ENCODE data around the gene FYTTD1.

DNA sequence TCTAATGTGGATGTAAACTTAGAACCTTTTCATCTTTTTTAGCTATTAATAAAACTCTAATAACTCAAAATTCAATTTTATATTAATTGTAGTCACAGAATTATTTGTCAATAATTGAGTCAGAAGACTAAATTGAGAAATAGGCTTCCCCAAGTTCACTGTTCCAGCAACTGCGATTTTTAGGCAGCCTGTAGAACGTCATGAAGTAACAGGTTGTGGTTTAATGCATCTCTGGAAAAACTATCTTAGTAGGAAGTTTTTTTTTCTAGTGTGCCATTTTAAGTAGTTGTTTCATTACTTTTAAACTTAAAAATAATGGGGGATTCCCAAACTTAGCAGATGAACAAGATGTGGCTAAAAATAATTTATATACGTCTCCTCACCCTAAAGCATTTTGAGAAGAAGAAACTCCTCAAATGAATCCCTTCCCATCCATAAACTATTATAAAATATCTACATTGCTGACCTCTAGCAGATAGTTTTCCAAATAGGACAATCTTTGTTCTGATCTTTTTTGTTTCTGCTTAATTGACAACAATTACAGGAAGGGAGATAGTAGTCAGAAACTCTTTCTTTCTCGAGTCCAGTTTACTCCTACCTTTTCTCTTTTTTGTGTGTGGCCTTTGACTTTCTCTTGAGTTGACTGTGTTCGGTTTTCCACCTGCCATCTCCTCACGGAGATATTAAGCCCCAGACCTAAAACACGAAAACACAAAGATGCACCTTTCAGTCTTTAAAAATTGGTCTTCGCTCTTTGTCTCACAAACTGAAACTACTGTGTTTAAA lies 84.4 kb downstream of the FYTTD1 start:
- TF ChIP-seq NR1H2 (CRISPR knock-in tag; IDR thresholded peaks at IDR 0.05) = no peak
- TF ChIP-seq, protein P1, sequence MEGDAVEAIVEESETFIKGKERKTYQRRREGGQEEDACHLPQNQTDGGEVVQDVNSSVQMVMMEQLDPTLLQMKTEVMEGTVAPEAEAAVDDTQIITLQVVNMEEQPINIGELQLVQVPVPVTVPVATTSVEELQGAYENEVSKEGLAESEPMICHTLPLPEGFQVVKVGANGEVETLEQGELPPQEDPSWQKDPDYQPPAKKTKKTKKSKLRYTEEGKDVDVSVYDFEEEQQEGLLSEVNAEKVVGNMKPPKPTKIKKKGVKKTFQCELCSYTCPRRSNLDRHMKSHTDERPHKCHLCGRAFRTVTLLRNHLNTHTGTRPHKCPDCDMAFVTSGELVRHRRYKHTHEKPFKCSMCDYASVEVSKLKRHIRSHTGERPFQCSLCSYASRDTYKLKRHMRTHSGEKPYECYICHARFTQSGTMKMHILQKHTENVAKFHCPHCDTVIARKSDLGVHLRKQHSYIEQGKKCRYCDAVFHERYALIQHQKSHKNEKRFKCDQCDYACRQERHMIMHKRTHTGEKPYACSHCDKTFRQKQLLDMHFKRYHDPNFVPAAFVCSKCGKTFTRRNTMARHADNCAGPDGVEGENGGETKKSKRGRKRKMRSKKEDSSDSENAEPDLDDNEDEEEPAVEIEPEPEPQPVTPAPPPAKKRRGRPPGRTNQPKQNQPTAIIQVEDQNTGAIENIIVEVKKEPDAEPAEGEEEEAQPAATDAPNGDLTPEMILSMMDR (IDR thresholded peaks at IDR 0.05) = no peak
- no peak for TF ChIP-seq JUN (CRISPR knock-in tag; IDR thresholded peaks at IDR 0.05)
- TF ChIP-seq CREB1 (CRISPR knock-in tag; IDR thresholded peaks at IDR 0.05) = no peak
- TF ChIP-seq ESRRA (CRISPR knock-in tag; IDR thresholded peaks at IDR 0.05; ENCODE audit: borderline replicate concordance) = no peak
- TF ChIP-seq TEAD4 (CRISPR knock-in tag; IDR thresholded peaks at IDR 0.05) = no peak
- no peak for TF ChIP-seq GABPB1 (CRISPR knock-in tag; IDR thresholded peaks at IDR 0.05)
- no peak for TF ChIP-seq TP53 (CRISPR knock-in tag; IDR thresholded peaks at IDR 0.05)
- TF ChIP-seq, protein P2, sequence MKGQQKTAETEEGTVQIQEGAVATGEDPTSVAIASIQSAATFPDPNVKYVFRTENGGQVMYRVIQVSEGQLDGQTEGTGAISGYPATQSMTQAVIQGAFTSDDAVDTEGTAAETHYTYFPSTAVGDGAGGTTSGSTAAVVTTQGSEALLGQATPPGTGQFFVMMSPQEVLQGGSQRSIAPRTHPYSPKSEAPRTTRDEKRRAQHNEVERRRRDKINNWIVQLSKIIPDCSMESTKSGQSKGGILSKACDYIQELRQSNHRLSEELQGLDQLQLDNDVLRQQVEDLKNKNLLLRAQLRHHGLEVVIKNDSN (CRISPR knock-in tag; IDR thresholded peaks at IDR 0.05) = no peak
- TF ChIP-seq ZNF263 (CRISPR knock-in tag; IDR thresholded peaks at IDR 0.05; ENCODE audit: low read depth) = no peak
- no peak for TF ChIP-seq TEAD1 (CRISPR knock-in tag; IDR thresholded peaks at IDR 0.05)
- TF ChIP-seq, protein P3, sequence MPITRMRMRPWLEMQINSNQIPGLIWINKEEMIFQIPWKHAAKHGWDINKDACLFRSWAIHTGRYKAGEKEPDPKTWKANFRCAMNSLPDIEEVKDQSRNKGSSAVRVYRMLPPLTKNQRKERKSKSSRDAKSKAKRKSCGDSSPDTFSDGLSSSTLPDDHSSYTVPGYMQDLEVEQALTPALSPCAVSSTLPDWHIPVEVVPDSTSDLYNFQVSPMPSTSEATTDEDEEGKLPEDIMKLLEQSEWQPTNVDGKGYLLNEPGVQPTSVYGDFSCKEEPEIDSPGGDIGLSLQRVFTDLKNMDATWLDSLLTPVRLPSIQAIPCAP (CRISPR knock-in tag; IDR thresholded peaks at IDR 0.05) = no peak
- TF ChIP-seq, protein P4, sequence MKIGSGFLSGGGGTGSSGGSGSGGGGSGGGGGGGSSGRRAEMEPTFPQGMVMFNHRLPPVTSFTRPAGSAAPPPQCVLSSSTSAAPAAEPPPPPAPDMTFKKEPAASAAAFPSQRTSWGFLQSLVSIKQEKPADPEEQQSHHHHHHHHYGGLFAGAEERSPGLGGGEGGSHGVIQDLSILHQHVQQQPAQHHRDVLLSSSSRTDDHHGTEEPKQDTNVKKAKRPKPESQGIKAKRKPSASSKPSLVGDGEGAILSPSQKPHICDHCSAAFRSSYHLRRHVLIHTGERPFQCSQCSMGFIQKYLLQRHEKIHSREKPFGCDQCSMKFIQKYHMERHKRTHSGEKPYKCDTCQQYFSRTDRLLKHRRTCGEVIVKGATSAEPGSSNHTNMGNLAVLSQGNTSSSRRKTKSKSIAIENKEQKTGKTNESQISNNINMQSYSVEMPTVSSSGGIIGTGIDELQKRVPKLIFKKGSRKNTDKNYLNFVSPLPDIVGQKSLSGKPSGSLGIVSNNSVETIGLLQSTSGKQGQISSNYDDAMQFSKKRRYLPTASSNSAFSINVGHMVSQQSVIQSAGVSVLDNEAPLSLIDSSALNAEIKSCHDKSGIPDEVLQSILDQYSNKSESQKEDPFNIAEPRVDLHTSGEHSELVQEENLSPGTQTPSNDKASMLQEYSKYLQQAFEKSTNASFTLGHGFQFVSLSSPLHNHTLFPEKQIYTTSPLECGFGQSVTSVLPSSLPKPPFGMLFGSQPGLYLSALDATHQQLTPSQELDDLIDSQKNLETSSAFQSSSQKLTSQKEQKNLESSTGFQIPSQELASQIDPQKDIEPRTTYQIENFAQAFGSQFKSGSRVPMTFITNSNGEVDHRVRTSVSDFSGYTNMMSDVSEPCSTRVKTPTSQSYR (CRISPR knock-in tag; IDR thresholded peaks at IDR 0.05) = no peak
- TF ChIP-seq, protein P5, sequence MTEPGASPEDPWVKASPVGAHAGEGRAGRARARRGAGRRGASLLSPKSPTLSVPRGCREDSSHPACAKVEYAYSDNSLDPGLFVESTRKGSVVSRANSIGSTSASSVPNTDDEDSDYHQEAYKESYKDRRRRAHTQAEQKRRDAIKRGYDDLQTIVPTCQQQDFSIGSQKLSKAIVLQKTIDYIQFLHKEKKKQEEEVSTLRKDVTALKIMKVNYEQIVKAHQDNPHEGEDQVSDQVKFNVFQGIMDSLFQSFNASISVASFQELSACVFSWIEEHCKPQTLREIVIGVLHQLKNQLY (CRISPR knock-in tag; IDR thresholded peaks at IDR 0.05) = no peak
